GM18907 (cell line): ENCODE data around the gene RNASE8.

ENCODE experiments used
- ATAC-seq: cut with Tn5 transposase; IDR thresholded peaks from one replicate; pipeline ENCODE4 v1.9.1; 2021; ENCODE audit warnings: mild to moderate bottlenecking, moderate library complexity; ENCODE audit not compliant: unreplicated experiment

RNASE8 gene

GRCh38 chr14:21049271-21049673, 8.3 kb upstream of the RNASE8 start:
- ATAC-seq, result no peak

DNA sequence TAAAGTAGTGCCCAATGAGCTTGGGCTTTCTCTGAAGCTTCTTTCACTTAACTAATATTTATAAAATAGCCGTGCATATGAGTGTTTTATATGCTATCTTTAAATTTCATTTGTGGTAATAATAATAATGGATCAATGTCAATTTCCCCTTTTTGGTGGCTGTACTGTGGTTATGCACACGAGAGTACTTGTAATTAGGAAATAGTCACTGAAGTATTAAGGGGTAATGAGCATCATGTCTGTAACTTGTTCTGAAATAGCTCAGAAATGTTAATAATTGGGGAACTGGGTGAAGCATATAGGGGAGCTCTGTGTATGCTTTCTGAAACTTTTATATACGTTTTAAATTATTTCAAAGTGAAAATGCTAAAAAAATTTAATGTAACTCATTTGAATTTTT, 7.0 kb upstream of the RNASE8 start:
- ATAC-seq, result no peak

- no peak for ATAC-seq
Measured at GRCh38 chr14:21053184-21054122, 4.2 kb upstream of the RNASE8 start.

DNA sequence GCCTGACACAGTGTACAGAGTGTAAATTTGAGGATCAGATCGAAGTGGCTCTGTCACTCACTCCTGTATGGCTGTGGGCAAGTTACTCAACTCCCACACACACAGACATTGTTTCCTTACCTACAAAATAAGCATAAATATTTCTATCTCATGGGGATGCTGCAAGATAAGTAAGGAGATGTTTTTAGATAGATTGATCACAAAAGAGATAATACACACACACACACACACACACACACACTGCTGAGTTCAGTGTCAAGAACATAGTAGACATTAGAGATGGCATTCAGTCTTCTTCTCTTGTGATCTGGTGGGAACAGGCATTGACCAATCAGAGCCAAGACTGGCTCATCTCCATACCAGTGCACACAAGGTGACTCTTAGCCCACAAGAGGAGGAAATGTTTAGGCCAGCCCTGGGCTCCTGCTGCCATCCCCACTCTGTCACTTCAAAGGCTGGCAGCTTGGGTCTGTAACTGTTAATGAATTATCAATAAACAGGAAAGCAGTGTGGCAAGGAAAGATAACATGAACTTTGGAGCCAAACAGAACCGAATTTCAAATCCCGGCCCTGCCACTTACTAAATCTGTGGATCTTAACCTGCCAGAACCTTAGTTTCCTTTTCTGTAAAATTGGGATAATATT, 3.4 kb upstream of the RNASE8 start:
- no peak for ATAC-seq

DNA sequence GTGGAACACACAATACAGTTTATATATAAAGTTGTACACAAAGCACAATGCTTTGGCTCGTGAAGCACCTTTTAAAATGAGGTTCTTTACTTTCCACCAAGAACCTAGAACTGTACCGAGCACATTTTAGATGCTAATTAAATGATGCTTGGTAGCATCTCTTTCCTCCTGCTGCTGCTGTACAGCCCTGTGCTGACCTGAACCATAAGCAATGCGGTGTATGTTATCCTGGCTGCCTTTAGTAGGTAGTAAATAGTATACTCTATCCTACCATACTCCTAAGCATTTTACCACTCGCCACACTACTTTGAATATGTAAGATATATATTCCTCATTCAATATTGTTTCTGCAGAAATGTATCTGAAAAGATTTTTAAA, 2.9 kb upstream of the RNASE8 start:
- no peak for ATAC-seq

DNA sequence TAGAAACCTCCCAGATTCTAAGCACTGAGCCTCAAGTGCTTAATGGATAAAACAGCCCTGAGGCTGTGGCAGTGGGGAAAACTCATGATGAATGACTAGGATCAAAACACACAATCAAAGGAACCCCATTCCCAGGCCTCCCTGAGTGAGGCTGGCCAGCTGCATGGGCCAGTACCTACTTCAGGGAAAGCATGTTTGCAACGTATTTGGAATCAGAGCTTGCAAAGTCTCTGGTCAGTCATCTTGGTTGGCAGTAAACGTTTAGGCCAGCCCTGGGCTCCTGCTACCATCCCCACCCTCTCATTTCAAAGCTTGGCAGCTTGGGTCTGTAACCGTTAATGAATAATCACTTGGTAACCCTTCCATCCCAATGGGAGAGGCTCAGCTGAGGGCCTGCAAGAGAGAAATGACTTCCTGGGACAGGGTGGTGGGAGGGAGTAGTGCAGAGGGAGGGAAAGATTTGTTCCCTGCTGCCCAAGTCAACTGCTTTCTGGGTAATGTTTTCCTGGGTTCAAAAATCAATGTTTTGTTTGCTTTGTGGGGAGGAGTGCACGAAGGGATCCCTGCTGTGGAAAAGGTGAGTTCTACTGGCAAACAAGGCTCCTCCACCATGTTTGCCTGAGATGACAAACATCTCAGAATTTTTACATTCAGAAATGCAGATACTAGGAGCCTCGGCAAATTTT, 2.0 kb upstream of the RNASE8 start:
- ATAC-seq, result no peak

DNA sequence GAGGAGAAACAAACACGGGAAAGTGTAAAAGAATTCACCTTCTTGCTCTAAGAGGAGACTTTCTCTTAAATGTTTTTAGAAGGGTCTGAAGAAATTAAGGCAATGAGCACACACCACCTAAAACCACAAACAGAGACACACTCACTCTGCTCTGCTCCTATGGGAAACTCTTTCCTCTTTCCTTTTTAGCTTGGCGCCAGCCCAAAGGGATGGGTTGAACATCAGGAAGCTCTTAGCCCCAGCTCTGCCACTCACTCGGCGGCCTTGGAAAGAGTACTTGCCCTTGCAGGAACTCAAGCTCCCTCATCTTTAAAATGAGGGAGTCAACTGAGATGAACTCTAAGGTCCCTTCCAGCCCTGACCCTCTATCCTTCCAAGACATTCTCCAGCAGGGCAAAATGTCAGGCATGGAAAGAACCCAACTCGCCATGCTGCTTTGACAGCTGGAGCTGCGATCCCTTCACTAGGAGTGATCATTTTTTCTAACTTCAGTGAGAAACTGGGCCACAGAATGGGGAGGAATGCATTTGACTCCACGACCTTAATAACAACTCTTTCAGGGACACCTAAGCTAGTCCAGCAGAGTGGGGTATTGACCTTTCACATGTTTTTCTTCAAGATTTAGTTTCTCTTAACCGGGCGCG, 980 bp upstream of the RNASE8 start:
- no peak for ATAC-seq

DNA sequence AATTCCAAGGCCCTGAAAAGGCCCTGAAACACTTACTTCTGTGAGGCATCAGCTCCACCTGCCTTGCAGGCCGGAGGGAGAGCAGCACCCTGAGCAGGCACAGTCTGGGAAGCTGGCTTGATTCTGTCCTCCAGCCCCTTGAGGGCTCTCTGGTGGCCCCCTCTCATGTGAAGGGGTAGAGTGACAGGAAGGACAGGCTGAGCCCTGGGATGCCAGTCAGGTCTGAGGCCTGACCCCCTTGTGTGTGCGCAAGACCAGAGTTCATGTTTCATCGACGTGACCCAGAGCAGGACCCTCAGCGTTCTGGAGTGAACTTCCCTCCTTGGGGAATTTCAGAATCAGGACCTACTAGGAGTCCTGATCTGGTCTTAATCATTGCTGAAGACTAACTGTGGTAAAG, 1.3 kb downstream of the RNASE8 start:
- no peak for ATAC-seq

- ATAC-seq, result no peak
Measured at GRCh38 chr14:21059842-21060613, 2.4 kb downstream of the RNASE8 start.

GRCh38 chr14:21060614-21061346, 3.2 kb downstream of the RNASE8 start:
- no peak for ATAC-seq

- ATAC-seq, result no peak
Measured at GRCh38 chr14:21061347-21061668, 3.7 kb downstream of the RNASE8 start.

GRCh38 chr14:21063479-21063878, 5.9 kb downstream of the RNASE8 start:
- no peak for ATAC-seq

DNA sequence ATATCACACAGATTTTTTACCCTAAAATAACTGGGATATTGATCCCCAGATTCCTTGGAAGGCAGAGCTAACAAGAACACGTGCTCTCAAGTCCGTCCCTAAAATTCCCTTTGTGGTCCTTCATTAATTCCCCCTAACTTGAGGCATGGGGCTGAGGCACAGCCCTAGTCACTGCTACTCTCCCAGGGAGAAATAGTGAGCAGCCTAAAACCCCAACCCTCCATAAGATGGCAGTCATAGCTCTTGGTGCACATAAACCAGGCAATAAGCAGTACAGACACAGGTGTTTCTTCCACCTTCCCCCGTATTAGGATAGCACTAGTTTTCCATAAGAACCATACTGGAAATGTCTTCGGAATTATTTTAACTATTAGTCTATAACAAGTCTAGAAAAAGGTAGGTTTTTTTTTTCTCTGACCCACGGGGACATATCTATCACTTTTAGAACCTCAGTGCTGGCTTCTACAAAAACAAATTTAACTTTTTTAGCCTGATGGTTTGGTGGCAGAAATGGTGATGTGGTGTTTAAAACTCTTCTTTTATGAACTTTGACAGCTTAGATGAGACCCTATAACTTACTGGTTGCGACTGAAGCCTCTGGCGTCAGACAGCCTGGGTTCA, 9.4 kb downstream of the RNASE8 start:
- ATAC-seq, result no peak

GRCh38 chr14:21068521-21069387, 11.1 kb downstream of the RNASE8 start:
- ATAC-seq, result no peak

GRCh38 chr14:21069388-21070082, 11.9 kb downstream of the RNASE8 start:
- ATAC-seq, result no peak

- no peak for ATAC-seq
Measured at GRCh38 chr14:21070083-21070609, 12.5 kb downstream of the RNASE8 start, which contains the start of gene ARHGEF40. TSS of gene ARHGEF40 (plus strand) at chr14:21070304. CDS start at chr14:21070397, 93 bp downstream.

GRCh38 chr14:21070610-21071224, 13.1 kb downstream of the RNASE8 start:
- peak; percentile 24 for ATAC-seq
